ENCODE results near the gene TBL1X.
"Not testable (repeated sequence)": the region's sequence is repeated elsewhere in the genome, so short reads cannot be mapped to it uniquely, and the experiment has no call there.

TBL1X gene

DNA sequence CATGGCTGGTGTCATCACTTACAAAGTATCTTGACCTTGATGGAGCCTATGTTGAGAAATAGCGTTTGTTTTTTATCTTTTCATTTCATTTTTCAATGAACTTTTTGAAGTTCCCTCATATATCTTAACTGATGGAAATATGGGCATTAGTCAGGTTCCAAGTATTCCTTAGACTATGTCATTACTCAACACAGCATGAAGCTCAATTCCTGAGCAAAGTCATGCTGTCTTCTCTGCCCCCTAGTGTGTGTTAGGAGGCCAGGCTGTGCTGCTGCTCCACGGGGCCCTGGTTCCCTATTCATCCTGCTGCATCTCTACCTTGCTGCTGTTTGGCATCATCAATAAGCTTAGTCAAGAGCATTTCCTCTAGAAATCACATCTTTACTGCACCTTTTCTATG lies 259.9 kb downstream of the TBL1X start:
- no peak for DNase-seq

DNA sequence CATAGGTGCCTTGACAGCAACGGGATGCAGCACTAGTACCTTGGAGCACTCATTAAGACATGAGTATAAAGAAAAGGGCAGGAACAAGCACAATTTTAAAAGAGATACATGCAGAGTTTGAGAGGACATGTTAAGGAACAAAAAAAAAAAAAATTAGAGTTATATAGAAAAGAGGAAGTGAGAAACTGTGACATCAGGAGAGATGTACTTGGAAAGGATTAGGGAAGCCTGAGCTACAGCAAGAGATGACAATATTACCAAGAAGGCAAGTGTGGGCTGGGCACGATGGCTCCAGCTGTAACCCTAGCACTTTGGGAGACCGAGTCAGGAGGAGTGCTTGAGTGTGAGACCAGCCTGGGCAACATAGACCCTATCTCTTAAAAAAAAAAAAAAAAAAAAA lies 263.4 kb downstream of the TBL1X start:
- no peak for DNase-seq

DNA sequence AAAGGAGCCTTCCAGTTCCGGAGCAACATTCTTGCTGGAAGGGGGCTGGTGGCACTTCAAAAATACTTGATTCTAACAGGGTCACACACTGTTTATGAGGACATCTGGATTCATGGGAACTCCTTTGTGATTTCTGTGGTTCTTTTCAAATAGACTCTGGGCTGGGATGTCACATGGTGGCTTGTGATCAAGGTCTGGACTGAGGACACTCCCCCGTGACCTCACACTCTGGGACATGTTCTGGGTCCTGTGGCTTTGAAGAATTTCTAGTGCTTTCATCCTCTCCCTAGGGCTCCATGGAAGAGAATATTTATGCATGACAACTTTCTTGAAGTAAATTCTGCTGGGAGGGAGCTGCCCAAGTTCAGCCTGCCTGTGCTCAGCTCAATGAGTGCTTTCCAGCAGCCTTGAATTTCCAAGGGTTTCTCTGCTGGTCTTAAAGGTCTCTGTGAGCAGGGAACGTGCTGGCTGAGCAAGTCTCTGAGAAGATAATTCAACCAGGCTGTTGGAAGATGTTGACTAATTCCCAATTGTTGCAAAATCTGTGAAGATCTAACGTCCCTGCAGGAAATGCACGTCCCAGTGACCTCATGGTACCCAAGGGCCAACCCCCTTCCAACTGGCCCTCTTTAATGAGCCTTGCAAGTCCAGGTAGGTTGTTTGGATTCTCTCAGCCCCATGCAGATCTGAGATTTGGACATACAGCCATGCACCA lies 264.5 kb downstream of the TBL1X start:
- no peak for DNase-seq

DNA sequence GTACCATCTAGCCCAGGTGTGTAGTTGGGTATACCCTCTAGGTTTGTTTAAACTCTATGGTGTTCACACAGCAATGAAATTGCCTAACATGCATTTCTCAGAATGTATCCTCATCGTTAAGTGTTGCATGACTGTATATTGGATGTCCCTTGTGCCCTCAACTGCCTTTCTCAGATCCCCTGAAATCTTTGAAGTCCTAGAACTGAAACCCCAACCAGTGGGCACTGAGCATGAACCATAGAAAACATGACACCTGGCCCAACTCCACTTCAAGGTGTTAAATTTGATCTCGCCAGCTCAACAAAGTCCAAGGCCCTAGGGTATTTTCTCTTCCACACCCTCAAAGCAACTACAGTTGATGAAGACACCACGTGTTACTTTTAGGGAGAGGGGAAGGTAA lies 265.2 kb downstream of the TBL1X start:
- no peak for DNase-seq

DNA sequence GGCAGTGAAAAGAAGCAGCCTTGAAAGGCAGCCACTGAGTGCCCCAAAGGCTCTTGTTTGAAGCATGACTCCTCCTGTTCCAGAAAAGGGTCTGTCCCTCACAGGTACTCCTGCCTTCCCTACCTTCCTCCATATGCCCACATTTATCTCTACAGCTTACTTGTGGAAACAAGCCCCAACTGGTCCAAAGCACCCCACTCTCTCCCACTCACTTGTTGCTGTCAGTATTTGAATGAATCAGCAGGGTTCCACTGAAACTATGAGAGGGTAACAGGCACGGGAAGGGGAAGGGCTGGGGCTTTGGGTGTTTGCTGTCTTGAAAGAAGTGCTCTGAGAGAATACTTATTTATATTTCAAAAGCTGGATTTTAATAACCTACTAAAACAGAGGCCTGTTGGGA lies 265.9 kb downstream of the TBL1X start:
- DNase-seq: no peak

DNA sequence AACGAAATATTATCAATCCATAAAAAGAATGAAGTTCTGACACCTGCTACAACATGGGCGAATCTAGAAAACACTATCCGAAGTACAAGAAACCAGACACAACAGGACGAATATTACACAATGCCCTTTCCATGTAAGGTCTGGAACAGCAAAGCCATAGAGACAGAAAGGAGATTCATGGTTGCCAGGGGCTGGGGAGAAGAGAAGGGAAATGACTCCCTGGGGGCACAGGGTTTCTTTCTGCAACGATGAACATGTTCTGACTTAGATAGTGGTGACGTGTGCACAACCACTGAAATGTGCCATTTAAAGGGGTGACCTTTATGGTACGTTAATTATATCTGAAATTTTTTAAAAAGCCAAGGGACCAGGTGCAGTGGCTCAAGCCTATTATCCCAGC lies 272.5 kb downstream of the TBL1X start:
- DNase-seq: no peak

DNA sequence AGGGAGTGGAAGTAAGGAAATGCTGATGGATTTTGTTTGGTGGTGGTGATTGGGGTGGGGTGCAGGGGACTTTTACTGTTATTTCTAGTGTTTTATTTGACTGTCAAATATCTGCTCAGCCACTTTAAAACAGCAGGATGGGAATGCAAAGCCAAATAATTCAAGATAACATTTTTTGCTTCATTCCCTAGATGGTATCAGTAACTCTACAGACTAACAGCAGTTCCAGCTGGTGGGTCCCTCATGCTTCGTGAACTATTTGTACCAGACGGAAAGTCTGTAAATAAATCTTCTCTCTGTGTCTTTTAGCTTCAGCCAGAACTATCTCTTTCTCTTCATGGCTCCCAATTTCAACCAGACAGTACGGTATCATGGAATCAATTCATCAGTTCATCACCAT lies 273.3 kb downstream of the TBL1X start:
- no peak for DNase-seq

DNA sequence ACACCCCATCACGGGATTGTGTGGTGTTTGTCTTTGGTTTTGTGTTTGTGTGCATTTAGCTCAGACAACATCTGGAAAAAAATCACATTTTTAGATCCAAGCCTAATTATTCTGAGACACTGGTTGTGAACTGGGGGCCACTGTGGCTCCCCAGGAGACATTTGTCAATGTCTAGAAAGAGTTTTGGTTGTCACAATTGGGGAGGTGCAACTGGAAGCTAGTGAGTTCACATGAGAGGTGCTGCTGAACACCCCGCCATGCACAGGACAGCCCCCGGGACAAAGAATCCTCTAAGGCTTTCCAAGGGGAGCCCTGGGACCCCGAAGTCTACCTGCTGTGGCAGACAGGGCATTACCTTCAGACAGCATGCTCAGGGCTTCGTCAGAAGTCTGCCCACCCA lies 274.3 kb downstream of the TBL1X start:
- no peak for DNase-seq

DNA sequence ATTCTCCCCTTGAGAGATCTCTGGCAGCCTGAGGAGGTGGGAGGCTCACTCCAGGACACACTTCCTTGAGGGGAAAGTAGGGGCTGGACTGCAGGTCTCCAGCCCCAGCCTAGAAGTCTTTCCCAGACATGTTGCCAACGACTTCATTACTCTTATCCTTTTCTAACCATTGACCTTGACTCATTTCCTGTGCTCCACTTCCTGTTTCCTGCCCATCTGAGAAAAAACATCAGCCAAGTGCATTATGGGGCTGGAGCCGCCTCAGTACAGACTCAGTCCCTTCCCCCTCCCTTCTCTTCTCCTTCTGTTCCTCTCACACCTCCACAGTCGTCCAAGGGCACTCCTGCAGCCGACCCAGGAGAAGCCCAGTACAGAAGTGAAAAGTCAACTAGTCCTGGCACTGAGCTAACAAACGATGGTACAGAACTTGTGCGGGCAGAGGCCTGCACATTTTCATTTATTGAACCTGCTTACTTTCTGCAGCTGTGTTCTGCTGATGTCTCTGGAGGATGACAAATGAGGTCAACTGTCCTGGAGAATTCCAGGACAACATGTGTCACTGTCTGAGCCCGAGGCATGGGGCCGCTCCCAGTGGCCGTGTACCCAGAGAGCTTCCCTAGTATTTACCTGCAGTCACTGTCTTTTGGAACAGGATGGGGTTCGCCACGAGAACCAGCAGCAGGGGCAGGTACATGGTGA lies 280.7 kb downstream of the TBL1X start:
- no peak for DNase-seq

DNA sequence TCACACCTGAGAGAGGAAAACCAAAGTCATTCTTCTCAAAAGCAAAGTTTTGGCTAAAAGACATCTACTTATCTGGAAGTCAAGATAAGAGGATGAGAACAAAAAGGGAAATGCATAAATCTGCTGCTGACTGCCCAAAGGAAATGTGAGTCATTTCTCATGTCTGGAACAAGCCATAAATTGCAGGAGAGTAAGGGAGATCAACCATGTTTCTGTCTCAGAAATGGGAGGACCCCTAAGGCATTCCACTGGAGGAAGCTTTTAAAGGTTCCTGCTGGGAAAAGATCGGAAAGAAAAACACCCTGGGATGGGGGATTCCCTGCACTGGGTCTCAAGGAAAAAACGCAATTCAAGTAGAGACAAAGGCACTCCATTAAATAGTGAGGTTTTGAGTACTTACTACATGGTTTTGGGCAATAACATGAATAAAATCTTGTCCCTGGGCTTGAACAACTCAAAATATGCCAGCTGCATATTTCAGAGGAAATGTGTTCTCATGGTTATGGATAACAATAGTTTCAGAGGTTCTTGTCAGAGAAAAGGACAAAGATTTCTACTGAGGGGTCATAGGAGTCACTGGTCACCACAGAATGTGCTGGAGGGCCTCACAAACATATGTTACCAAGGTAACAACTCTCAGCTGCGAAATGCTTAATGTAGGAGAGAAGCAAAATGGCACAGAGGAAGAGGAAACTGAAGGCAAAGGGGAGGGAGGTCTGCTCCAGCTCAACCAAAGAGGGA lies 281.5 kb downstream of the TBL1X start:
- no peak for DNase-seq

DNA sequence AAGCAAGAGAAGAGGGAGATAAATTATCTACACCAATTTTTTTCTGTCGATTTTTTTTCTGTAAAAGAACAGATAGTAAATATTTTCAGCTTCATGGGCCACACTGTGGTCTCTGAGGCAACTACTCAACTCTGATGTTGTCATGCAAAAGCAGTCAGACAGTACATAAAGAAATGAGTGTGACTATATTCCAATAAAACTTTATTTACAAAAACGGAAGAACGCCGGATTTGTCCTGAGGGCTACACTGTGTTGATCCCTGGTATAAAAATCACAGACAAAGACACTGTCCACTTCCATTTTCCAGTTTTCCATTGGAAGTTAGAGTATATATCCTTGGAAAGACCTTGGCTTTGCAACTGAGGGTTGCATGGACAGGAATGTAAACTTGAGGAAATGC lies 282.8 kb downstream of the TBL1X start:
- no peak for DNase-seq

DNA sequence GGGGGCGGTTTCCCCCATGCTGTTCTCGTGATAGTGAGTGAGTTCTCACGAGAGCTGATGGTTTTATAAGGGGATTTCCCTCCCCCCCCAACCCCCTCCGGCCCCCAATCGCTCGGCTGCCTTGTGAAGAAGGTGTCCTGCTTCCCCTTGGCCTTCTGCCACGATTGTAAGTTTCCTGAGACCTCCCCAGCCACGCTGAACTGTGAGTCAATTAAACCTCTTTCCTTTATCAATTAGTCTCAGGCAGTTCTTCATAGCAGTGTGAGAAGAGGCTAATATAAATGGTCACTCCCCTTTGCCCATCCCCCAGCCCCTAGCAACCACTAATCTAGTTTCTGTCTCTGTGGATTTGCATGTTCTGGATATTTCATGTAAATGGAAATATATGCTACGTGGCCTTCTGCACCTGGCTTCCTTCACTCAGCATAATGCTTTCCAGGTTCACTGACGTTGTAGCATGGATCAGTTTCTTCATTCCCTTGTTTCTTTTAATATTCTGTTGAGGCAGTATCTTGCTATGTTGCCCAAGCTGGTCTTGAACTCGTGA lies 284.4 kb downstream of the TBL1X start:
- no peak for DNase-seq

DNA sequence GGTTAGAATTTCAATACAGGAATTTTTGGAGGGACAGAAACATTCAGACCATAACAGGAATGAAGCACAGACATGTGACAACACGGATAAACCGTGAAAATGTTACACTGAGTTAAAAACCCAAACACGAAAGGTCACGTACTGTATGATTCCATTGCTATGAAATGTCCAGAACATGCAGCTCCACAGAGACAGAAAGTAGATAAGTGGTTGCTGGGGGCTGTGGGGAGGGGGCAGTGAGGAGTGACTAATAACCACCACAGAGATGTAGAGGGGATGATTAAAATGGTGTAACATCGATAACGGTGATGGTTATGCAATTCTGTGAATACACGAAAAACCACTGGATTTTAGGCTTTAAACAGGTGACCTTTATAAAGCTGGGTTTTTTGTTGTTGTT lies 292.5 kb downstream of the TBL1X start:
- DNase-seq: no peak

DNA sequence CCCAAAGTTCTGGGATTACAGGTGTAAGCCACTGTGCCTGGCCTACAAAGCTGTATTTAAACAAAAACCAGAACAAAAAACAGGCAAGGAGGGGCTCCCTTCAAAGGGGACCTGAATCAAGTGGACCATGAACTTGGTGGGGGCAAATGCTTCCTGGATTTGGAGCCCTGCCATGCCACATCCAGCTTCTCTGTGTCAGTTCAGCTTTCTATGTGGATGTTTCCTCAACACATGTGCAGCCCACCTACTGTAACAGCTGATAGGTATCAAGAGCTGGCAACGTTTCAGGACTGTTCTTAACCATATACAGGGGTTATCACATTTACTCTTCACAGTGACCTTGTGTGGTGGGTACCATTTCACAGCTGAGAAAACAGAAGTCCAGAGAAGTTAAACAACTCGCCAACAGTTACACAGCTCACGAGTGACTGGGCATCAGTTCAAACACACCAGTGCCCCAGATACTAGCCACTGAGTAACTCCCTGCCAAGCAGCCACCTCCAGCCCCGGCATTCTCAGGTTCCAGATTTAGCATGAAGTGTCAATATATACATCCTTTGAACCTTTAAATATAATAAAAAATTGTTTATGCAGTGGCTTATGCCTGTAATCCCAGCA lies 293.3 kb downstream of the TBL1X start:
- no peak for DNase-seq

DNA sequence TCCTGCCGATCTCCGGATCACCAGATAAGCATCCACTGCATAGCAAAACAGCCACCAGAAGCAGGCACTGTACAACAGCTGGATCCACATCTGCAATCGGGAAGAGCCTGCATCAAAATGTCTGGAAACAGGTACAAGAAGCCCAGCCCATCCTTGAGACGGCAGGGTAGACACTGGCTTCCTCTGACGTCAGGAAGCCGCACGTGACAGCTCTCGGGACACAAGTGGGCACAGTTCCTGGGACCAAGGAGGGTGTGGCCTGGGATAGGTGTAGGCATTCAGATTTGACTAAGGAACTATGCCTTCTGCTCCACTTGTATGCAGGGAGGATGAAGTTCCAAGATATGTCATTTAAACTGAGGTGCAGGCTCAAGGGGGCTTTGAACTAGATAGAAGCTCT lies 294.5 kb downstream of the TBL1X start:
- no peak for DNase-seq

DNA sequence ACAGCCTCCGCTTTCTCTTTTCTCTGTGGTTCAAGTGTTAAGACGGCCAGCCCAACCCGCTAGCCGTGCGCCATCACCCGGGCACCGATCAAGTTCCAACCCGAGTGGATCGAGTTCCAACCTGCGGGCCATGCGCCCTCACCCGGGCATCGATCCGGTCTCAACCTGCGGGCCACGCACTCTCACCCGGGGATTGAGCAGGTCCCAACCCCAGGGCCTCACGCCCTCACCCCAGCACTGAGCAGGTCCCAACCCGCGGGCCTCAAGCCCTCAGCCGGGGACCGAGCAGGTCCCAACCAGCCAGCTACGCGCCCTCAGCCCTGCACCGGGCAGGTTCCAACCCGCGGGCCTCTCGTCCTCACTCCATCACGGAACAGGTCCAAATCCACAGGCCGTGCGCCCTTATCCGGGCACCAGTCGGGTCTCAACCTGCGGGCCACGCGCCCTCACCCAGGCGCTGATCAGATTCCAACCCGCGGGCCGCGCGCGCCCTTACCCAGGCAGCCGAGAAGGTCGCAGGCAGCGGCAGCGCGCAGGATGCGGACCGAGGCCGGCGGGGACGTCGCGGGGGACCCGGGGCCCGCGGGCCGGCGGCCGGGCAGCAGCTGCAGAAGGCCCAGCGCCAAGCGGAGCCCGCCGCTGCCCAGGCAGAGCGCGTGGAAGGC lies 300.3 kb downstream of the TBL1X start:
- no peak for DNase-seq

DNA sequence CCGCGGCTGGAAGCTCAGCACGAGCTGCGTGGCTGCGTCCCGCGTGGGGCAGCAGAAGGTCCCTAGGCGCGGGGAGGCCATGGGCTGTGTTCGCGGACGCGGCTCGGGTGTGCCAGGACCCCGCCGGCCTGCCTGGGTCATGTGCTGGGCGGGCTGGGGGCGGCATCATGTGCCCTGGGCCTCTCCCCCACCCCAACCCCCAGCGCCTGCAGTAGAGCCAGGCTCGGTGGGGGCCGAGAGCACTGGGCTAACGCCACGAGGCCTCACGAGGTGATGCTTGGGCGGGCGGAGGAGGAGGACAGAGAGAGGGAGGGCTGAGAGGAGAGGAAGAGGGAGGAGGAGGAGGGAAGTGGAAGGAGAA lies 300.9 kb downstream of the TBL1X start, which contains the start of gene GPR143:
Gene GPR143, minus strand, starts transcription at position 111 of the 361 bp plus-strand sequence. Its CDS starts 30 bp downstream, at position 81.
- no peak for DNase-seq

DNA sequence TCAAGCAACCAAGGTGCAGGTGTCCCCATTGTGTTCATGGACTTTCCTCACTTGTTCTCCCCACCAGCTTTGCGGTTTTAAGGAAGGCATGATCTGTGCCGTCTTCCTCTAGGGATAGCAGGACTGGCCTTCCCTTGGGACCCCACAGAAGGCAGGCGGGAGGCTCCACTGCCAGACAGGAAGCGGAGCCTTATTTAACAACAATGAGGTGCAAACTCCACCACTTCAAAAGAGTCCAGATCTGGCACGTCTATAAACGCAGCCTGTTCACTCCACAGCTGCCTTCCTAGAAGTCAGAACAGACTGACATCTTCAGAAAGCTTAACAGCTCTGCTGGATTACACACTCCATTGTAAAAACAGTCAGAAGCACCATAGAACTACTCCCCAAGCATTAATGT lies 302.5 kb downstream of the TBL1X start:
- no peak for DNase-seq

DNA sequence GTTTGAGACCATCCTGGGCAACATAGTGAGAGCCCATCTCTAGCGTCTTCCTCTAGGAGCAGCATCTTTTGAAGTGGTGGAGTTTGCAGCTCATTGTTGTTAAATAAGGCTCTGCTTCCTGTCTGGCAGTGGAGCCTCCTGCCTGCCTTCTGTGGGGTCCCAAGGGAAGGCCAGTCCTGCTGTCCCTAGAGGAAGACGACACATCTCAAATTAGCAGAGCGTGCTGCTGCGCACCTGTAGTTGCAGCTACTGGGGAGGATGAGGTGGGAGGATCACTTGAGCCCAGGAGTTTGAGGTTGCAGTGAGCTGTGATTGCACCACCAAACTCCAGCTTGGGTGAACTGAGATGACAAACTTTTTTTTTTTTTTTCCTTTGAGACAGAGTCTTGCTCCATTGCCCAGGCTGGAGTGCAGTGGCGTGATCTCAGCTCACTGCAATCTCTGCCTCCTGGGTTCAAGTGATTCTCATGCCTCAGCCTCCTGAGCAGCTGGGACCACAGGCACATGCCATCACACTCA lies 303.5 kb downstream of the TBL1X start:
- not testable (repeated sequence) for DNase-seq

DNA sequence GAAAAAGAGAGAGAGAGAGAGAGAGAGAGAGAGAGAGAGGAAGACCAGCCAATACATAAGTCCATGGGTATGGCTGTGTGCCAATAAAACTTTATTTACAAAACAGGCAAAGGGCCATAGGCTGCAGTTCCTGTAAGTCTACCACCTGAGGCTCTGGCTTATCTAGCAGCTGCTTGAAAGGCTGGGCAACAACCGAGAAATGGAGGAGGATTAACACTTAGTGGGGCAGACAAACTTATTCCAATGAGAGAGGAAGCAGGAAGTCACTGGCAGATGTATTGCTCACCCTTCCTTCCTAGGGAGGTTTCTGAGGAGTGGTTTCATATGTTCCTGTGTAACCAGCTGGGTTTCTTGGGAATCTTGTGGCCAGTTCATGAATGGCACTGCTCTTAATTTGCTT lies 305.5 kb downstream of the TBL1X start:
- DNase-seq: no peak

DNA sequence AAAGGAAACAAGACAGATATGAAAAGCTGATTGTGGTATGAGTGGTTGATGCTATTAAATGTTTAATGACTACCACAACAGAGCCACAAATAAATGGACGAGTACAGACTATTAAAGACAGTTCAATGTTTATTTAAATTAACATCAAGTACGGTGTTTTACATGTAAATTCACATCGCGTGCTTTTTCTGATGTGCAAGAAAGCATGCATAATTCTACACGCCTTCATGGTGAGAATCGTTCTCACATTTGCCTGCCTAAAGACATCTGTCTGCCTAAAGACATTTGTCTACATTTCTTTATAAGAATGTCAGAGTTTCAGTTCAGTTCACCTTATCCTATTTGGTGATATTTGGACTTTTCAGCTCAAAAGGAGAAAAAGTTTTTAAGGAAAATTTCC lies 308.1 kb downstream of the TBL1X start:
- no peak for DNase-seq

DNA sequence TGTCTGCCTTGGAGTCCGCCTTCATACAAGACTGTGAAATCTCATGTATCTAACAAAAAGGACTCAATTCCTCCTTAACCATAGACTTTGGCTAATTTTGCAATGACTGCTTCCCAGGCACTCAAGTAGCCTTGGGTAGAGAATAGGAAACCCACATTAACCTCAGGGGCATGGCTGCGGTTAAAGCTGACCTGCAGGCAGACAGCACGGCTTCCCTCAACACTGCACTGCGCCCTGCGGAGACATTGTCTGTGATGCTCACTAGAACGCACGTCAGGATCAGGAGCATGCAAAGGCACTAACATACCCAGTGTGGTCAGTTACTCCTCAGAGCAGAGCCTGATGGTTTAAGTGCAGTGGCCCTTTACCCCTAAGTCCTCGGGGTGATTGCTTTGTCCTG lies 311.1 kb downstream of the TBL1X start:
- DNase-seq: no peak

DNA sequence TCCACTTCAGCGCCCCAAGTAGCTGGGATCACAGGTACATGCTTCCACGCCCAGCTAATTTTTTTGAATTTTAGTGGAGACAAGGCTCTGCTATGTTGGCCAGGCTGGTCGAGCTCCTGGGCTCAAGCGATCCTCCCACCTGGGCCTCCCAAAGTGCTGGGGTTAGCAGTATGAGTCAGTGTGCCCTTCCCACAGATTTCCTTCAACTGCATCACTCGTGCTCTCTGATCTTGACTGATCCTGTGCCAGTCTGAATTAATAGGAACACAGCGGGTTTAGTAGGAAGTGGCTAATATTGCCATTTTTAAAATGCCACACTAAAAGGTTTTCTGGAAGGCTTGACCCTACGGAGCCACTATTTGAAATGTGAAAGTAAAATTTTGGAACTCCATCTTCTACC lies 317.1 kb downstream of the TBL1X start:
- no peak for DNase-seq
